Mucosa of descending colon (tissue), 3 donors: ENCODE measurements around the gene KRTAP2-2. TPM values are rescaled to one million over a fixed set of nuclear protein-coding genes. Genes with fewer than 3 reads are reported as not detected.

Experiments
- ATAC-seq: fragments of 200-7000 bp; cut with Tn5 transposase; one replicate; pipeline ENCODE4 v1.9.1; 2020; ENCODE audit warnings: mild to moderate bottlenecking, moderate library complexity
- DNase-seq, 3 donors: peaks; one replicate each; pipeline ENCODE4 v3.0.0-alpha.2; 2020
- H3K36me3 ChIP-seq: fragments of 200-600 bp; one replicate; pipeline ENCODE4 v1.8.0; 2021; ENCODE audit warnings: low read depth, mild to moderate bottlenecking
- H3K4me1 ChIP-seq: fragments of 200-600 bp; one replicate; pipeline ENCODE4 v1.8.0; 2021; ENCODE audit warnings: low read depth, mild to moderate bottlenecking
- H3K4me3 ChIP-seq: fragments of 200-600 bp; one replicate; pipeline ENCODE4 v1.8.0; 2021; ENCODE audit warnings: mild to moderate bottlenecking
- H3K9me3 ChIP-seq: fragments of 200-600 bp; one replicate; pipeline ENCODE4 v1.8.0; 2021; ENCODE audit warnings: mild to moderate bottlenecking
- intact Hi-C, 2 donors: fragments of 100-400 bp; cut with DNase I in 1 of 2; cut with micrococcal nuclease in 1 of 2; formaldehyde crosslinking; loops; one replicate each; pipeline versions ENCODE4 v1.11.0 to v1.11.1; 2022; cut with DNase I, micrococcal nuclease
- total RNA-seq, 3 donors: library from RNA; stranded (reverse); fragmentation: NEBNext Ultra II Directional in 2 of 3; extraction: Animal tissue kit (Norgen Biotek cat#: 25700) in 2 of 3; gene quantifications; one replicate each; pipeline versions ENCODE4 v1.2.1 to v1.2.4, GENCODE V29; 2021 to 2023
- TF ChIP-seq, protein P1 (sequence below): fragments of 200-600 bp; IDR thresholded peaks from one replicate; pipeline ENCODE4 v1.8.0; 2022; ENCODE audit warnings: antibody characterized with exemption, mild to moderate bottlenecking
- donor health status: DM: no; HTN: no; CAD: no; lungs with moderate emphysema.
- donor health status: DM: no; HTN: no; CAD: no.
- donor health status: DM: no; HTN: yes; CAD: no.

KRTAP2-2 gene
- total RNA-seq, 3 donors from 2014 or later = not detected

- Histone ChIP-seq H3K4me1 (no peaks in the 10 kb centered on the region), H3K9me3 (no peaks in the 10 kb centered on the region), H3K36me3 (no peaks in the 10 kb centered on the region), H3K4me3 (no peak overlapping the region)
- TF ChIP-seq, protein P1, sequence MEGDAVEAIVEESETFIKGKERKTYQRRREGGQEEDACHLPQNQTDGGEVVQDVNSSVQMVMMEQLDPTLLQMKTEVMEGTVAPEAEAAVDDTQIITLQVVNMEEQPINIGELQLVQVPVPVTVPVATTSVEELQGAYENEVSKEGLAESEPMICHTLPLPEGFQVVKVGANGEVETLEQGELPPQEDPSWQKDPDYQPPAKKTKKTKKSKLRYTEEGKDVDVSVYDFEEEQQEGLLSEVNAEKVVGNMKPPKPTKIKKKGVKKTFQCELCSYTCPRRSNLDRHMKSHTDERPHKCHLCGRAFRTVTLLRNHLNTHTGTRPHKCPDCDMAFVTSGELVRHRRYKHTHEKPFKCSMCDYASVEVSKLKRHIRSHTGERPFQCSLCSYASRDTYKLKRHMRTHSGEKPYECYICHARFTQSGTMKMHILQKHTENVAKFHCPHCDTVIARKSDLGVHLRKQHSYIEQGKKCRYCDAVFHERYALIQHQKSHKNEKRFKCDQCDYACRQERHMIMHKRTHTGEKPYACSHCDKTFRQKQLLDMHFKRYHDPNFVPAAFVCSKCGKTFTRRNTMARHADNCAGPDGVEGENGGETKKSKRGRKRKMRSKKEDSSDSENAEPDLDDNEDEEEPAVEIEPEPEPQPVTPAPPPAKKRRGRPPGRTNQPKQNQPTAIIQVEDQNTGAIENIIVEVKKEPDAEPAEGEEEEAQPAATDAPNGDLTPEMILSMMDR = no peak
- intact Hi-C loops = no loop called here
- DNase-seq = no peak
- no peak for ATAC-seq
Measured at GRCh38 chr17:41013606-41014005, 41.4 kb downstream of the KRTAP2-2 start.

- DNase-seq = no peak
- no peaks in the 10 kb centered on the region for H3K36me3 ChIP-seq
- H3K4me3 ChIP-seq = no peak overlapping the region
- no peaks in the 10 kb centered on the region for H3K9me3 ChIP-seq
- no peaks in the 10 kb centered on the region for H3K4me1 ChIP-seq
- ATAC-seq = no peak
- intact Hi-C loops = no loop called here
- TF ChIP-seq, protein P1 = no peak
Measured at GRCh38 chr17:41013181-41013580, 41.8 kb downstream of the KRTAP2-2 start.

DNA sequence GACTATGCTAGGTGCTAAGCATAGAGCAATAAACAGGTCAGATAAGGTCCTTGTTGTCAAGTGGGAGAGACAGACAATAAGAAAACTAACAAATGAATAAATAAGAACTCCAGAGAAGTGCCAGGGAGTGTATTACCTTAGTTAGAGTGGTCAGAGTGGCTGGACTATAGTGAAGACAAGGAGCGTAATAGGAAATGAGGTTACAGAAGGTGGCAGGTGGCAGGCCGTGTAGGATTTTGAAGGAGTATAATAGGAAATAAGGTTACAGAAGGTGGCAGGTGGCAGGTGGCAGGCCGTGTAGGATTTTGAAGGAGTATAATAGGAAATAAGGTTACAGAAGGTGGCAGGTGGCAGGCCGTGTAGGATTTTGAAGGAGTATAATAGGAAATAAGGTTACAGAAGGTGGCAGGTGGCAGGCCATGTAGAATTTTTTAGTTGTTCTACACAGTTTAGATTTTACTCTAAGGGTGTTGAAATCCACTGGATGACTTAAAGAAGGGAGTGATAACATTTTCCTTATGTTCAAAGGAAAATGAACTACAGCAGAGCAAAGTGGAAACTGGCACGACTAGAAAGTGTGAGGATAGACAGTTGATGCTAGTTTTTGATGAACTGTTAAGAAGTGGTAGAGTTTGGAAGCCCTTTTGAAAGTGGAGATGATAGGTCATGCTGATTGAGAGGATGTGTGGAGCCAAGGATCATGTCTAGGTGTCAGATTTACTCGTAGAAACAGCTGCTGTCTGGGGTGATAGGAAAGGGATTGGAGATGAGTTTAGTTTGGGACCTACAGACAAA is 42.5 kb downstream of the KRTAP2-2 start:
- no peaks in the 10 kb centered on the region for H3K9me3 ChIP-seq
- TF ChIP-seq, protein P1 = no peak
- H3K4me1 ChIP-seq = no peaks in the 10 kb centered on the region
- no peak overlapping the region for H3K4me3 ChIP-seq
- DNase-seq (no peak), ATAC-seq (no peak)
- H3K36me3 ChIP-seq = no peaks in the 10 kb centered on the region
- intact Hi-C loops = no loop called here

DNA sequence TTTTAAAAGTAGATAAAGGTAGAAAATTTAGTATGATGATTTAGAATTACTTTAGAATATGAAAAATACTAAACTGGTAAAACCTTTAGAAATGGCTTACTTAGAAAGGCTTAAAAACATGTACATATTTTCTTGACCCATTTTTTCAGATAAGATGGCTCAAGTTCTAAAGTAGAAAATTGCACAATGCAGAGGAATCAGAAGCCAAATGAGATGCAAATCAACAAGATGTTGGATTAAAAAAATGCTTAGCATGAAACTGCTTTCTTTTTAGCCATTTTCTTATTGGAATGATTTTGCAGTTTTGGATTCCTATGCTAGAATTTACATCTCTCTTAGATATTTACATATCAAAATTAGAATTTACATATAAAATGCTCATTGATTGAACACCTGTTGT is 44.6 kb downstream of the KRTAP2-2 start:
- ATAC-seq = no peak
- H3K9me3 ChIP-seq = no peaks in the 10 kb centered on the region

DNA sequence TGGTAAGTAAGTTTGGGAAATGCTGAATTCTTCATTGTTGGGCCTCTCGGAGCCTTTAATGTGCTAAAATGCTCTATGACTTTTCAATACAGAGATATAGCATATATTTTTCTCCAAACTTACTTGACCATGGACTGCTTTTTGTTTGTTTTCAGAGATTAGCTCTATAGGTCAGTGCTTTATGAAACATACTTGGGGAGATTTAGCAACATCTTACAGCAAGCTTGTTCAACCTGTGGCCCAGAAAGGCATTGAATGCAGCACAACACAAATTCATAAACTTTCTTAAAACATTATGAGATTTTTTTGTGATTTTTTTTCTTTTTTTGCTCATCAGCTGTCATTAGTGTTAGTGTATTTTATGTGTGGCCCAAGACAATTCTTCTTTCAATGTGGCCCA is 45.1 kb downstream of the KRTAP2-2 start:
- DNase-seq (no peak), ATAC-seq (no peak)
- H3K9me3 ChIP-seq = no peaks in the 10 kb centered on the region
- H3K36me3 ChIP-seq = no peaks in the 10 kb centered on the region
- TF ChIP-seq, protein P1 = no peak
- H3K4me1 ChIP-seq = no peaks in the 10 kb centered on the region
- intact Hi-C loops = no loop called here
- H3K4me3 ChIP-seq = no peak overlapping the region

More for the DNA sequence above, 44.6 kb downstream of the KRTAP2-2 start:
- intact Hi-C loops = no loop called here
- TF ChIP-seq, protein P1 = no peak
- no peaks in the 10 kb centered on the region for H3K4me1 ChIP-seq
- no peak overlapping the region for H3K4me3 ChIP-seq
- DNase-seq = no peak
- no peaks in the 10 kb centered on the region for H3K36me3 ChIP-seq
